ENCODE data around the gene FBXW8.

The FBXW8 gene

GRCh38 chr12:117076410-117077372, 165.9 kb downstream of the FBXW8 start:
- H3K4me3 Mint-ChIP-seq, result no peak overlapping the region
- H3K4me1 Mint-ChIP-seq, result peaks cover 35% of the 10 kb centered on the region
- no peaks in the 10 kb centered on the region for H3K9me3 Mint-ChIP-seq
- no peak for TF ChIP-seq CTCF (IDR thresholded peaks at IDR 0.05)
- H3K27ac Mint-ChIP-seq, result peak overlapping the region; percentile 29
- no peak for DNase-seq
- peaks cover 4% of the 10 kb centered on the region for H3K27me3 Mint-ChIP-seq (ENCODE audit: low read depth, poor library complexity)
- no peaks in the 10 kb centered on the region for H3K36me3 Mint-ChIP-seq (ENCODE audit: low read depth)

- Mint-ChIP-seq H3K36me3 (ENCODE audit: low read depth) (no peaks in the 10 kb centered on the region), H3K4me1 (peaks cover 33% of the 10 kb centered on the region), H3K9me3 (no peaks in the 10 kb centered on the region), H3K4me3 (no peak overlapping the region), H3K27ac (no peak overlapping the region), H3K27me3 (ENCODE audit: low read depth, poor library complexity) (peaks cover 9% of the 10 kb centered on the region)
- no peak for DNase-seq
- no peak for TF ChIP-seq CTCF (IDR thresholded peaks at IDR 0.05)
Observed at GRCh38 chr12:117079487-117079886, 168.7 kb downstream of the FBXW8 start.

- no peak for DNase-seq
- Mint-ChIP-seq H3K27me3 (ENCODE audit: low read depth, poor library complexity) (peaks cover 9% of the 10 kb centered on the region), H3K4me1 (peaks cover 31% of the 10 kb centered on the region), H3K36me3 (ENCODE audit: low read depth) (no peaks in the 10 kb centered on the region), H3K27ac (no peak overlapping the region), H3K9me3 (no peaks in the 10 kb centered on the region), H3K4me3 (no peak overlapping the region)
- TF ChIP-seq CTCF (IDR thresholded peaks at IDR 0.05), result no peak
Observed at GRCh38 chr12:117080661-117081144, 170.0 kb downstream of the FBXW8 start.

Data from nephron progenitor cell (in vitro differentiated cells).